ENCODE results near the gene CLCA2. TPM values are rescaled to one million over a fixed set of nuclear protein-coding genes. Genes with fewer than 3 reads are reported as not detected.

Gene CLCA2
- total and polyA plus RNA-seq, 4 donors = not detected

GRCh38 chr1:86477682-86478081, 53.7 kb downstream of the CLCA2 start:
- 87% methylated on average over 4 of the region's 4 CpGs for whole genome bisulfite sequencing
- no peak for TF ChIP-seq ATF3 (IDR thresholded peaks at IDR 0.05)
- Histone ChIP-seq H3K27me3 (ENCODE audit: control insufficient read depth in 4 of 4, insufficient read depth in 4 of 4, low read length in 3 of 4) (no peaks in the 10 kb centered on the region), H3K4me3 (ENCODE audit: low read depth in 1 of 3, low read length in 3 of 3) (no peak overlapping the region), H3K36me3 (ENCODE audit: control insufficient read depth in 4 of 4, insufficient read depth in 3 of 4, low read depth in 1 of 4, low read length in 3 of 4) (no peaks in the 10 kb centered on the region), H3K4me1 (ENCODE audit: control insufficient read depth in 4 of 4, insufficient read depth in 4 of 4, low read length in 3 of 4) (no peaks in the 10 kb centered on the region), H3K27ac (ENCODE audit: low read depth in 1 of 2, low read length in 2 of 2) (no peak overlapping the region), H3K9me3 (ENCODE audit: control insufficient read depth in 4 of 4, low read length in 3 of 4) (no peaks in the 10 kb centered on the region), H3K9ac (ENCODE audit: low read depth in 1 of 2, low read length in 2 of 2) (no peak overlapping the region)
- no peak for DNase-seq (ENCODE audit: low spot score)

- H3K9me3 ChIP-seq (ENCODE audit: control insufficient read depth in 4 of 4, low read length in 3 of 4) = no peaks in the 10 kb centered on the region
- no peak for TF ChIP-seq RXRA (IDR thresholded peaks at IDR 0.05)
- no peak for TF ChIP-seq TAF1 (conservative IDR thresholded peaks at IDR 0.05)
- TF ChIP-seq RAD21 (IDR thresholded peaks at IDR 0.05) = no peak
- TF ChIP-seq ZBTB33 (IDR thresholded peaks at IDR 0.05) = no peak
- TF ChIP-seq GABPA (IDR thresholded peaks at IDR 0.05 in 1 of 2, conservative IDR thresholded peaks at IDR 0.05 in 1 of 2) = no peak
- no peak for TF ChIP-seq FOXA1 (IDR thresholded peaks at IDR 0.05)
- no peak for TF ChIP-seq ATF3 (IDR thresholded peaks at IDR 0.05)
- TF ChIP-seq FOXA2 (IDR thresholded peaks at IDR 0.05) = no peak
- no peak for TF ChIP-seq EGR1 (IDR thresholded peaks at IDR 0.05; ENCODE audit: low read depth in 2 of 2)
- no peak for TF ChIP-seq JUND (IDR thresholded peaks at IDR 0.05)
- no peak for TF ChIP-seq MAX (IDR thresholded peaks at IDR 0.05)
- no peak for TF ChIP-seq NR2F2 (IDR thresholded peaks at IDR 0.05)
- TF ChIP-seq YY1 (IDR thresholded peaks at IDR 0.05) = no peak
- no peak for TF ChIP-seq HNF4A (conservative IDR thresholded peaks at IDR 0.05)
- no peak for TF ChIP-seq REST (IDR thresholded peaks at IDR 0.05)
- TF ChIP-seq SP1 (IDR thresholded peaks at IDR 0.05) = no peak
- no peak for TF ChIP-seq HNF4G (IDR thresholded peaks at IDR 0.05)
- no peak for TF ChIP-seq CTCF (IDR thresholded peaks at IDR 0.05; ENCODE audit: low read depth, low read length, missing input control)
- no peaks in the 10 kb centered on the region for H3K27me3 ChIP-seq (ENCODE audit: control insufficient read depth in 4 of 4, insufficient read depth in 4 of 4, low read length in 3 of 4)
- no peak overlapping the region for H3K27ac ChIP-seq (ENCODE audit: low read depth in 1 of 2, low read length in 2 of 2)
- no peaks in the 10 kb centered on the region for H3K36me3 ChIP-seq (ENCODE audit: control insufficient read depth in 4 of 4, insufficient read depth in 3 of 4, low read depth in 1 of 4, low read length in 3 of 4)
- H3K4me3 ChIP-seq (ENCODE audit: low read depth in 1 of 3, low read length in 3 of 3) = no peak overlapping the region
- WGBS = 80% methylated on average over 5 of the region's 5 CpGs
- H3K4me1 ChIP-seq (ENCODE audit: control insufficient read depth in 4 of 4, insufficient read depth in 4 of 4, low read length in 3 of 4) = no peaks in the 10 kb centered on the region
- no peak overlapping the region for H3K9ac ChIP-seq (ENCODE audit: low read depth in 1 of 2, low read length in 2 of 2)
- no peak for DNase-seq (ENCODE audit: low spot score)
Observed at GRCh38 chr1:86478416-86479156, 54.6 kb downstream of the CLCA2 start.

Data from liver (tissue), 9 donors.